HepG2 (cell line): Measurements from ENCODE around the gene NVL. TPM values are rescaled to one million over a fixed set of nuclear protein-coding genes. Genes with fewer than 3 reads are reported as not detected.

ENCODE experiments used
- CEBPB ChIP-seq: IDR thresholded peaks from 2 replicates; pipeline ENCODE4 v1.6.1; 2011; ENCODE audit warnings: low read depth, low read length, improper control_type of control experiment, borderline replicate concordance
- DZIP1 ChIP-seq: sonication (generic); formaldehyde crosslinking; IDR thresholded peaks from 2 replicates; pipeline ENCODE4 v1.5.0; 2020; ENCODE audit warnings: mild to moderate bottlenecking, missing genetic modification reagents
- ELF1 ChIP-seq: sonication (generic); formaldehyde crosslinking; IDR thresholded peaks from 2 replicates; pipeline ENCODE4 v1.4.0; 2020; ENCODE audit warnings: missing genetic modification reagents
- FOXO4 ChIP-seq: sonication (generic); formaldehyde crosslinking; conservative IDR thresholded peaks from 2 replicates; pipeline ENCODE4 v1.8.1; 2023; ENCODE audit warnings: missing genetic modification reagents
- GLMP ChIP-seq: sonication (generic); formaldehyde crosslinking; IDR thresholded peaks from 2 replicates; pipeline ENCODE4 v1.9.0; 2021; ENCODE audit warnings: missing genetic modification reagents, mild to moderate bottlenecking, borderline replicate concordance
- MAFG ChIP-seq: sonication (generic); formaldehyde crosslinking; IDR thresholded peaks from 2 replicates; pipeline ENCODE4 v1.5.1; 2020; ENCODE audit warnings: mild to moderate bottlenecking, missing genetic modification reagents
- PAX8 ChIP-seq: sonication (generic); formaldehyde crosslinking; IDR thresholded peaks from 2 replicates; pipeline ENCODE4 v1.8.0; 2022; ENCODE audit warnings: mild to moderate bottlenecking, missing genetic modification reagents, borderline replicate concordance
- SATB2 ChIP-seq: sonication (generic); formaldehyde crosslinking; IDR thresholded peaks from 2 replicates; pipeline ENCODE4 v1.5.0; 2020; ENCODE audit warnings: missing genetic modification reagents
- SIN3B ChIP-seq: fragments of 150-350 bp; IDR thresholded peaks from 2 replicates; pipeline ENCODE4 v1.6.1; 2014; ENCODE audit warnings: low read length
- SIX1 ChIP-seq: sonication (generic); formaldehyde crosslinking; IDR thresholded peaks from 2 replicates; pipeline ENCODE4 v1.4.0; 2020; ENCODE audit warnings: missing genetic modification reagents, borderline replicate concordance
- SKIL ChIP-seq: sonication (generic); formaldehyde crosslinking; IDR thresholded peaks from 2 replicates; pipeline ENCODE4 v1.8.0; 2022; ENCODE audit warnings: missing genetic modification reagents, mild to moderate bottlenecking, moderate library complexity, borderline replicate concordance
- SNAPC5 ChIP-seq: sonication (generic); formaldehyde crosslinking; IDR thresholded peaks from 2 replicates; pipeline ENCODE4 v1.8.1; 2023; ENCODE audit warnings: mild to moderate bottlenecking, missing genetic modification reagents, borderline replicate concordance
- SRY ChIP-seq: sonication (generic); formaldehyde crosslinking; IDR thresholded peaks from 2 replicates; pipeline ENCODE4 v1.8.0; 2022; ENCODE audit warnings: mild to moderate bottlenecking, missing genetic modification reagents
- SUZ12 ChIP-seq: fragments of 150-350 bp; IDR thresholded peaks from 2 replicates; pipeline ENCODE4 v1.6.1; 2014; ENCODE audit warnings: low read depth, low read length
- ZBTB43 ChIP-seq: sonication (generic); formaldehyde crosslinking; conservative IDR thresholded peaks from 2 replicates; pipeline ENCODE4 v1.4.0; 2020; ENCODE audit warnings: missing genetic modification reagents
- ZFP41 ChIP-seq: sonication (generic); formaldehyde crosslinking; IDR thresholded peaks from 2 replicates; pipeline ENCODE4 v1.4.0; 2020; ENCODE audit warnings: mild to moderate bottlenecking, missing genetic modification reagents, borderline replicate concordance
- ZNF703 ChIP-seq: sonication (generic); formaldehyde crosslinking; IDR thresholded peaks from 2 replicates; pipeline ENCODE4 v1.5.1; 2020; ENCODE audit warnings: missing genetic modification reagents, mild to moderate bottlenecking, moderate library complexity, borderline replicate concordance
- ZNF776 ChIP-seq: sonication (generic); formaldehyde crosslinking; IDR thresholded peaks from 2 replicates; pipeline ENCODE4 v1.4.0; 2020; ENCODE audit warnings: mild to moderate bottlenecking, missing genetic modification reagents
- ZNF816 ChIP-seq: sonication (generic); formaldehyde crosslinking; IDR thresholded peaks from 2 replicates; pipeline ENCODE4 v1.8.0; 2022; ENCODE audit warnings: missing genetic modification reagents, mild to moderate bottlenecking, borderline replicate concordance
- ZSCAN29 ChIP-seq: sonication (generic); formaldehyde crosslinking; conservative IDR thresholded peaks from 2 replicates; pipeline ENCODE4 v1.4.0; 2020; ENCODE audit warnings: mild to moderate bottlenecking, missing genetic modification reagents
- polyA plus RNA-seq, 8 experiments: library from polyadenylated mRNA; depleted of rRNA in 3 of 8; stranded (reverse) in 7 of 8; unstranded in 1 of 8; fragments of >200 nt; fragmentation: Illumina TruSeq in 4 of 8; extraction: Trizol in 4 of 8; gene quantifications; 2 replicates each; pipeline versions ENCODE4 v1.2.1 to v1.2.3, GENCODE V29; 2011 to 2016; ENCODE audit warnings: low read depth in 4 of 8, missing spikeins in 1 of 8, mixed read lengths in 1 of 8; ENCODE audit not compliant: insufficient read depth in 1 of 8
- total RNA-seq, 5 experiments: library from RNA; depleted of rRNA; stranded (reverse); fragments of >200 nt; fragmentation: Illumina TruSeq; extraction: Trizol; gene quantifications; 2 replicates each; pipeline ENCODE4 v1.2.3, GENCODE V29; 2016; ENCODE audit warnings: low read depth in 1 of 5

NVL gene
- total and polyA plus RNA-seq, 2 of the 13 experiments (the other 11 are each of a cell fraction or from before 2014, with no cell fraction given): 8.3 to 21.0 TPM

GRCh38 chr1:224329842-224330753 lies at the start of gene NVL (continued):
- TF ChIP-seq DZIP1 (CRISPR knock-in tag): no peak
- TF ChIP-seq ZNF816: no peak
- peak; percentile 75 for TF ChIP-seq ELF1
- peak; percentile 71; the same call in 1 of the 2 replicates for TF ChIP-seq ZNF776
- TF ChIP-seq SNAPC5 (CRISPR knock-in tag): no peak
- no peak for TF ChIP-seq GLMP (CRISPR knock-in tag)
- TF ChIP-seq SKIL (CRISPR knock-in tag): no peak
- 0 out of 2 replicates have a peak, but pooled peaks have one; percentile 32 for TF ChIP-seq ZSCAN29
- TF ChIP-seq SIN3B: peak; percentile 79
- TF ChIP-seq ZFP41 (CRISPR knock-in tag): no peak
- TF ChIP-seq SATB2 (CRISPR knock-in tag): no peak
- no peak for TF ChIP-seq SIX1 (CRISPR knock-in tag)
- no peak for TF ChIP-seq PAX8 (CRISPR knock-in tag)
- no peak for TF ChIP-seq SUZ12
- TF ChIP-seq MAFG: no peak
- TF ChIP-seq ZNF703: no peak
- no peak; the same call in 1 of the 2 replicates for TF ChIP-seq ZBTB43 (CRISPR knock-in tag)
- TF ChIP-seq SRY: peak; percentile 66; the same call in 1 of the 2 replicates
- no peak for TF ChIP-seq CEBPB
- no peak for TF ChIP-seq FOXO4
